HG03565 (cell line): ENCODE measurements around the gene BARHL1.
"Not testable (repeated sequence)": the region's sequence is repeated elsewhere in the genome, so short reads cannot be mapped to it uniquely, and the experiment has no call there.

ENCODE experiments used
- ATAC-seq: cut with Tn5 transposase; IDR thresholded peaks from one replicate; pipeline ENCODE4 v1.9.1; 2021; ENCODE audit warnings: mild to moderate bottlenecking, moderate library complexity; ENCODE audit not compliant: unreplicated experiment

Gene BARHL1

GRCh38 chr9:132556235-132556634 lies 26.2 kb upstream of the BARHL1 start:
- no peak for ATAC-seq

GRCh38 chr9:132556714-132557113 lies 25.7 kb upstream of the BARHL1 start:
- no peak for ATAC-seq

GRCh38 chr9:132557159-132557558 lies 25.2 kb upstream of the BARHL1 start:
- ATAC-seq: no peak

DNA sequence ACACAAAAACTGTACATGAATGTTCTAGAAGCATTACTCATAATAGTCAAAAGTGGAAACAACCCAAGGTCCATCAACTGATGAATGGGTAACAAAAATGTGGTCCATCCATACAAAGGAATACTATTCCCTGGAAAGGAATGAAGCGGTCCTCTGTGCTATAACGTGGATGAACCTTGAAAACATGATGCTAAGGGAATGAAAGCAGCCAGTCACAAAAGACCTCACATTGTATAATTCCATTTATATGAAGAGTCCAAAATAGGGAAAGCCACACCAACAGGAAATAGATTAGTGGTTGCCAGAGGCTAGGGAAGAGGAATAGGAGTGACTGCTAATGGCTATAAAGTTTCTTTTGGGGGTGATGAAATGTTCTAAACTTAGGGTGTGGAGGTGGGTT lies 22.7 kb upstream of the BARHL1 start:
- ATAC-seq: no peak

DNA sequence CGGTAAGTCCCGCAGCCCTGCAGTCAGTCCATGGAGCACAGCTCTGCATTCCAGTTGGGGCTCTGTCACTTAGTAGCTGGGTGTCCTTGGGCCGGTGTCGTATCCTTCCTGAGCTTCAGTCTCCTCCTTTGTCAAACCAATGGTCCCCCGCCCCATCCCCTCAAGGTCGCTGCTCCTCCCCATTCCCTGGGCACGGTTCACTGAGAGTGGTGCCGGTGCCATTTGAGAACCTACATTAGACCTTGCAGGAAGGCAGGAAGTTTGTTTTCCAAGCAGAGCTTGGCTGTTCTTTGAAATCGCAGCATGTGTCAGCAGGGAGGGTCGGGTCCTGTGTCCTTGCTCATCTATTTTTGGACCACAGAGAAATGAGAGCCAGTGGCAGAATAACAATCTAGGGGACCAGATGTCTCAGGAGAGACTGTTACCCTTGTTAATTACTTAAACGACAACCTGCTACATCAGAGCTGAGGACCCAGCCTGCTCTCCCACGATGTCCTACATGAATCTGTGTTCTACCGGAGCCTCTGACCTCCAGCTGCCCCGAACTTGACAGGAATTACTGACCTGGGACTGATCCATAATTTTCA lies 21.7 kb upstream of the BARHL1 start:
- no peak for ATAC-seq

- ATAC-seq: no peak
Observed at GRCh38 chr9:132562306-132562573, 20.2 kb upstream of the BARHL1 start.

DNA sequence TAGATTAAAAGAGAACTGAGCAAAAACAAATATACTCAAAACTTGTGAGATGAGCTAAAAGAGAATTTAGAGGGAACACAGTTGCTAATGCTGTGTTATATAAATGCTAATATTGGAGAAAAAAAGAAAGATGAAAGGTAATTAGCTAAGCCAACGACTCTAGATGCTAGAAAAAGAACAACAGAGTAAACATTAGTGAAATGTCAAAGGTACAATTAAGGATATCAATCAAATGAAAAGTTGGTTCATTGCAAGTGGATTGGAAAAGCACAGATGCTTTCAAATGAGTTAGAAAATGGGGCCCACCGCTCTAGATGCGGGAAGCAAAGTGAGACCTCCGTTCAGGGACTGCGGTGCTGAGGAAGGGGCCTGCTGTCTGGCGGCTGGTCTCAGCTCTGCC lies 17.9 kb upstream of the BARHL1 start:
- no peak for ATAC-seq

GRCh38 chr9:132568787-132569186 lies 13.6 kb upstream of the BARHL1 start:
- ATAC-seq: not testable (repeated sequence)

- no peak for ATAC-seq
Observed at GRCh38 chr9:132571806-132572600, 10.4 kb upstream of the BARHL1 start.

DNA sequence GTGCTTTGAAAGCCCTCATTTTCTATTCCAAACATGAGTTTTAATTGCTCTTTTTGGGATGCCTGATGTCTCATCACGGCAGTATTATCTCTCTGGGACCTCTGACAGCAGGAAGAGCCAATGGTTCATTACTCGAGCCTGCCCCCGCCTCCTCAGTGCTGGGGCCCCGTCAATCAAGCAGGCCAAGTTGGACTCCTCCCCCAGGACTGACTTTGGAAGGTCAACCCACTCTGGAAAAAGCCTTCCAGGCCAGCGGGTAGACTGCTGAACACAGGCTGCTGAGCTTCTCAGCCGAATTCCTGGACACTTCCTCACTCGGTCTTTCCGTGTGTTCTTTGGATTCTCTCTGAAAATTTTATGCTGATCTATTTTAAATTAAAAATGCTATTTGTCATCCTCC lies 9.5 kb upstream of the BARHL1 start:
- no peak for ATAC-seq

- ATAC-seq: no peak
Observed at GRCh38 chr9:132575005-132575609, 7.3 kb upstream of the BARHL1 start.

DNA sequence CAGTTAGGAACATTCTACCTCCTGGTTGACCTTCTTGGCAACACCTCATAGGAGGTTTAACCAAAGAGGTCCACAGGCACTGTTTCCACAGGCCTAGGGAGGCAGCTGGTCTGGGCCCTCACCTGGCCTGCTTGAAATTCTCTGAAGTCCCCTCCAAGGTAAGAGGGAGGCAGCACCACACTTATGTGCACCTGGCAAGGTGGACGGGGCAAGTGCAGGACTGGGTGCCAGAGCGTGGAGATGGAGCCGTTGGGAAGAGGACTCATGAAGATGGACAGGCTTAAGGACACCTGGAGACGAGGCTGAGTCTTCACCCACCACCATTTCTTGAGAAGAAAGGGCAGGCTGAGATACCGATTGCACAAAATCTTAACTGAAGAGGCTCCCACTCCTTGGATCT lies 6.6 kb upstream of the BARHL1 start:
- ATAC-seq: no peak

DNA sequence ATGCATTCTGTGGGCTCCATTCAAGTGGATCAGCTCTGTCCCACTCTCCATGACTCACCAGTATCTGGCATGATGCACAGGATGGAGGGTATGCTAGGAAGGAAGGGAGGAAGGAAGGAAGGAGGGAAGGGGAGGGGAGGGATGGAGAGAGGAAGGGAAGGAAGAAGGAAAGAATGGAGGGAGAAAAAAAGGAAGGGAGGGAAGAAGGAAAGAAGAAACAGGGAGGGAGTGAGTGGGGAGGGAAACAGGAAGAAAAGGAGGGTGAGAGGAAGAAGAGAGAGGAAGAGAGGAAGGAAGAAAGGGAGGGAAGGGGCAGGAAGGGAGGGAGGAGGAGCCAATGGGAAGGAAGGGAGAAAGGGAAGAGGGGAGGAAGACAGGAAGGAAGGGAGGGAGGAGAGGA lies 5.3 kb upstream of the BARHL1 start:
- ATAC-seq: no peak

GRCh38 chr9:132578367-132578932 lies 4.0 kb upstream of the BARHL1 start:
- ATAC-seq: no peak

DNA sequence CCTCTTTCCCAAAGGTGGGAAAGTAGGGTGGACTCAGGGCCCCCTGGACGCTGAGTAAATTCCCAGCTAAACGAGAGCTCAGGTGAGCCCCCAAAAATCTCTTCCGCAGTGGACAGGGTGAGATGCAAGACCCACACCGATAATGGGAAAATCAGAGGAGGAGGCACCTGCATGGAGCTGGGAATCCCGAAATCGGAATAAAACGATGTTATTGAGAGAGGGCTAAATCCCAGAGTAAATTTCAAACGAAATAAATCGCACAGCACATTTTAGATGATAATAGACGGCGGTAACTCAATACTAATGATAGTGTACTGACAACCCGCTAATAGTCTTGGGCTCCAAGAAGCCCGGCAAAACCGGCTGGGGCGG lies 3.0 kb upstream of the BARHL1 start:
- ATAC-seq: no peak

GRCh38 chr9:132582786-132583583 lies 579 bp downstream of the BARHL1 start:
- ATAC-seq: no peak

- no peak for ATAC-seq
Observed at GRCh38 chr9:132583584-132584304, 1.3 kb downstream of the BARHL1 start.

GRCh38 chr9:132584601-132585560 lies 2.5 kb downstream of the BARHL1 start:
- no peak for ATAC-seq

DNA sequence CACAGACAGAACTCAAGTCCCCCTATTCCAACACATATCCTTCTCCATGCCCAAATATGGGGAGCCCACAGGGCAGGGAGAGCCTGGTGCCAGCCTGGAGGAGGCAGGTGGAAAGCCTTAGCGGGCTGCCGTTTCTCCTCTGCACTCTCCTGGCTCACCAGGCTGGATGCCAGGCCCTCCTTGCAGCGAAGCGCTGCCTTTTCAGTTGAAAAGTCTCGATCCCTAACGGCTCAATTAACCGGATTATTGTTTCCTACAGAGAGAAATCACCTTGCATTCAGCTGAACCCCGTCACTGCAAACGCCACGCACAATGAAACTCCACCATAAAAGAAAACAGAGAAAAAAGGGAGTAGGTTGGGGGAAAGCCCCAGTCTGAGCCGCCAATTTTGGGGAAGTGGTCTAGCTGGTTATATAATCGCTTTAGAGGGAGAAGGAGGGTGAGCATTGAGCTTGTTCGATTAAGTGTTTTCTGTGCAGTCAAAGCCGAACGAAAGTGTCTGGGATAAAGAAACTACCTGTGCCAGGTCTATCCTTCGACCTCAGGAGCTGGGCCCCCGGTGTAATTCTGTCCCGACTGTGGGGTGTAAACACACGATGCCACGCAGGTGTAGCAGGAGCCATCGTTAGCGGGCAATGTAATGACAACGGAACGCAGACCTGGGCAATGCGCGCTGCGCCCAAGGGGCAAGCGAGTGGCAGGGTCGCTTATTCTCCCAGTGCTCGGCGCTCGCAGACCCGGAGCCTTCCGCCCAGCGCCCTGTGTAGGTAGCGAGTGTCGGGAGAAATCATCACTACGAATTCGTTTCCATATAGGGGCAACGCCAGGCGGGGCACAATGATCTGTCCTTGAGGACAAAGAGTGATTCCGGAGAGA lies 3.8 kb downstream of the BARHL1 start:
- no peak for ATAC-seq
